ENCODE measurements around the gene EIF5A.

DNA sequence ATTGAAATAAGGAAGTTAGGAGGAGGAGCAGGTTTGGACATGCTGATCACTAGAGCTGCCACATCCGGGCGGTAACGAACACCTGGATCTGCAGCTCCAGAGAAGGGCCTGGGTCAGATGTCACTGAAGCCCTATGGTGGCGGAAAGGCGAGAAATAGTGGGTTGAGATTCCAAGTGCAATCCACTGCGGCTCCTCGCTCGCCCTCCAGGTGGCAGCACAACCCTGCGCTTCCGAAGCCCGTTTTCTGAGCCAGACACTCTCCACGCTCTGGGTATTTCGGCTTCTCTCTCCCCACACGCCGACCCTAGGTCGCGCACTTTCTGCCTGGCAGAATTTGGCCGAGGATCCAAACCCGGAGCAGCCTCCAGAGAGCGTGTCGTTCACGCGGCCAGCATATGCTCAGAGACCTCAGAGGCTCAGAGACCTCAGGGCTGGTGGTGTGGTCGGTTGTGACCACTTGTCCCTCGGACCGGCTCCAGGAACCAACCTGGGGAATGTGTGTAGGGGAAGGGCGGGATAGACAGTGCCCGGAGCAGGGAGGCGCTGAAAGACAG is 26.8 kb upstream of the EIF5A start:
- no peak for TF ChIP-seq ELF1 (IDR thresholded peaks at IDR 0.05; ENCODE audit: borderline replicate concordance, low read depth)
- no peak; the same call in 1 of the 2 replicates for TF ChIP-seq SP1 (IDR thresholded peaks at IDR 0.05; ENCODE audit: low read depth)
- peak; percentile 40; the same call in 1 of the 2 replicates for TF ChIP-seq POLR2AphosphoS5 (IDR thresholded peaks at IDR 0.05; ENCODE audit: low read depth, low read length)
- TF ChIP-seq, protein P1, sequence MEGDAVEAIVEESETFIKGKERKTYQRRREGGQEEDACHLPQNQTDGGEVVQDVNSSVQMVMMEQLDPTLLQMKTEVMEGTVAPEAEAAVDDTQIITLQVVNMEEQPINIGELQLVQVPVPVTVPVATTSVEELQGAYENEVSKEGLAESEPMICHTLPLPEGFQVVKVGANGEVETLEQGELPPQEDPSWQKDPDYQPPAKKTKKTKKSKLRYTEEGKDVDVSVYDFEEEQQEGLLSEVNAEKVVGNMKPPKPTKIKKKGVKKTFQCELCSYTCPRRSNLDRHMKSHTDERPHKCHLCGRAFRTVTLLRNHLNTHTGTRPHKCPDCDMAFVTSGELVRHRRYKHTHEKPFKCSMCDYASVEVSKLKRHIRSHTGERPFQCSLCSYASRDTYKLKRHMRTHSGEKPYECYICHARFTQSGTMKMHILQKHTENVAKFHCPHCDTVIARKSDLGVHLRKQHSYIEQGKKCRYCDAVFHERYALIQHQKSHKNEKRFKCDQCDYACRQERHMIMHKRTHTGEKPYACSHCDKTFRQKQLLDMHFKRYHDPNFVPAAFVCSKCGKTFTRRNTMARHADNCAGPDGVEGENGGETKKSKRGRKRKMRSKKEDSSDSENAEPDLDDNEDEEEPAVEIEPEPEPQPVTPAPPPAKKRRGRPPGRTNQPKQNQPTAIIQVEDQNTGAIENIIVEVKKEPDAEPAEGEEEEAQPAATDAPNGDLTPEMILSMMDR (IDR thresholded peaks at IDR 0.05 in 2 of 3, conservative IDR thresholded peaks at IDR 0.05 in 1 of 3; ENCODE audit: borderline replicate concordance in 1 of 3, insufficient read depth in 1 of 3, low read depth in 2 of 3, low read length in 2 of 3), result peak; percentile 91 to 97 (median 95)
- TF ChIP-seq EZH2 (IDR thresholded peaks at IDR 0.05), result no peak
- no peak for TF ChIP-seq SRF (IDR thresholded peaks at IDR 0.05; ENCODE audit: low read depth)
- TF ChIP-seq, protein P2, sequence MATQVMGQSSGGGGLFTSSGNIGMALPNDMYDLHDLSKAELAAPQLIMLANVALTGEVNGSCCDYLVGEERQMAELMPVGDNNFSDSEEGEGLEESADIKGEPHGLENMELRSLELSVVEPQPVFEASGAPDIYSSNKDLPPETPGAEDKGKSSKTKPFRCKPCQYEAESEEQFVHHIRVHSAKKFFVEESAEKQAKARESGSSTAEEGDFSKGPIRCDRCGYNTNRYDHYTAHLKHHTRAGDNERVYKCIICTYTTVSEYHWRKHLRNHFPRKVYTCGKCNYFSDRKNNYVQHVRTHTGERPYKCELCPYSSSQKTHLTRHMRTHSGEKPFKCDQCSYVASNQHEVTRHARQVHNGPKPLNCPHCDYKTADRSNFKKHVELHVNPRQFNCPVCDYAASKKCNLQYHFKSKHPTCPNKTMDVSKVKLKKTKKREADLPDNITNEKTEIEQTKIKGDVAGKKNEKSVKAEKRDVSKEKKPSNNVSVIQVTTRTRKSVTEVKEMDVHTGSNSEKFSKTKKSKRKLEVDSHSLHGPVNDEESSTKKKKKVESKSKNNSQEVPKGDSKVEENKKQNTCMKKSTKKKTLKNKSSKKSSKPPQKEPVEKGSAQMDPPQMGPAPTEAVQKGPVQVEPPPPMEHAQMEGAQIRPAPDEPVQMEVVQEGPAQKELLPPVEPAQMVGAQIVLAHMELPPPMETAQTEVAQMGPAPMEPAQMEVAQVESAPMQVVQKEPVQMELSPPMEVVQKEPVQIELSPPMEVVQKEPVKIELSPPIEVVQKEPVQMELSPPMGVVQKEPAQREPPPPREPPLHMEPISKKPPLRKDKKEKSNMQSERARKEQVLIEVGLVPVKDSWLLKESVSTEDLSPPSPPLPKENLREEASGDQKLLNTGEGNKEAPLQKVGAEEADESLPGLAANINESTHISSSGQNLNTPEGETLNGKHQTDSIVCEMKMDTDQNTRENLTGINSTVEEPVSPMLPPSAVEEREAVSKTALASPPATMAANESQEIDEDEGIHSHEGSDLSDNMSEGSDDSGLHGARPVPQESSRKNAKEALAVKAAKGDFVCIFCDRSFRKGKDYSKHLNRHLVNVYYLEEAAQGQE (IDR thresholded peaks at IDR 0.05; ENCODE audit: low read depth), result no peak
- TF ChIP-seq POLR2A (IDR thresholded peaks at IDR 0.05; ENCODE audit: borderline replicate concordance, extremely low read depth, insufficient read depth, insufficient read length), result no peak
- TF ChIP-seq RAD21 (IDR thresholded peaks at IDR 0.05; ENCODE audit: low read depth), result peak; percentile 98
- no peak for TF ChIP-seq ZFX (IDR thresholded peaks at IDR 0.05)
- TF ChIP-seq ZNF274 (IDR thresholded peaks at IDR 0.05; ENCODE audit: low read depth, low read length), result no peak
- TF ChIP-seq YY1 (IDR thresholded peaks at IDR 0.05; ENCODE audit: extremely low read depth, insufficient replicate concordance, low read depth, low read length), result no peak
- no peak for TF ChIP-seq EGR1 (IDR thresholded peaks at IDR 0.05; ENCODE audit: low read depth)

Data from HCT116 (cell line).